SH-SY5Y (cell line): ENCODE measurements around the gene SYPL1.

Experiments
- GATA2 ChIP-seq: IDR thresholded peaks from 2 replicates; pipeline ENCODE4 v1.6.1; 2011; ENCODE audit warnings: mild to moderate bottlenecking, low read depth, low read length
- GATA3 ChIP-seq: IDR thresholded peaks from 2 replicates; pipeline ENCODE4 v1.6.1; 2011; ENCODE audit warnings: low read depth, mild to moderate bottlenecking, low read length, moderate library complexity

GRCh38 chr7:106054971-106055532 lies 57.1 kb downstream of the SYPL1 start:
- TF ChIP-seq GATA2, result no peak
- TF ChIP-seq GATA3, result no peak
